ENCODE measurements around the gene CFAP77.

The CFAP77 gene

GRCh38 chr9:132583584-132584304 lies 173.7 kb downstream of the CFAP77 start:
- Histone ChIP-seq H3K4me3 (ENCODE audit: low read depth in 1 of 2, low read length in 2 of 2) (no peak overlapping the region), H3K4me1 (ENCODE audit: control insufficient read depth in 1 of 2, insufficient read depth in 2 of 2, low read length in 2 of 2) (peaks cover 0 to 3% of the 10 kb centered on the region in 2 donors), H3K9ac (ENCODE audit: low read depth in 1 of 2, low read length in 2 of 2) (no peak overlapping the region), H3K27me3 (ENCODE audit: control insufficient read depth in 1 of 2, insufficient read depth in 2 of 2, low read length in 2 of 2) (peaks cover 87 to 90% of the 10 kb centered on the region in 2 donors), H3K9me3 (ENCODE audit: control insufficient read depth in 1 of 2, low read length in 2 of 2) (no peaks in the 10 kb centered on the region), H3K36me3 (ENCODE audit: control insufficient read depth in 1 of 2, insufficient read depth in 2 of 2, low read length in 2 of 2) (no peaks in the 10 kb centered on the region), H3K27ac (ENCODE audit: low read depth, low read length) (no peak overlapping the region)

DNA sequence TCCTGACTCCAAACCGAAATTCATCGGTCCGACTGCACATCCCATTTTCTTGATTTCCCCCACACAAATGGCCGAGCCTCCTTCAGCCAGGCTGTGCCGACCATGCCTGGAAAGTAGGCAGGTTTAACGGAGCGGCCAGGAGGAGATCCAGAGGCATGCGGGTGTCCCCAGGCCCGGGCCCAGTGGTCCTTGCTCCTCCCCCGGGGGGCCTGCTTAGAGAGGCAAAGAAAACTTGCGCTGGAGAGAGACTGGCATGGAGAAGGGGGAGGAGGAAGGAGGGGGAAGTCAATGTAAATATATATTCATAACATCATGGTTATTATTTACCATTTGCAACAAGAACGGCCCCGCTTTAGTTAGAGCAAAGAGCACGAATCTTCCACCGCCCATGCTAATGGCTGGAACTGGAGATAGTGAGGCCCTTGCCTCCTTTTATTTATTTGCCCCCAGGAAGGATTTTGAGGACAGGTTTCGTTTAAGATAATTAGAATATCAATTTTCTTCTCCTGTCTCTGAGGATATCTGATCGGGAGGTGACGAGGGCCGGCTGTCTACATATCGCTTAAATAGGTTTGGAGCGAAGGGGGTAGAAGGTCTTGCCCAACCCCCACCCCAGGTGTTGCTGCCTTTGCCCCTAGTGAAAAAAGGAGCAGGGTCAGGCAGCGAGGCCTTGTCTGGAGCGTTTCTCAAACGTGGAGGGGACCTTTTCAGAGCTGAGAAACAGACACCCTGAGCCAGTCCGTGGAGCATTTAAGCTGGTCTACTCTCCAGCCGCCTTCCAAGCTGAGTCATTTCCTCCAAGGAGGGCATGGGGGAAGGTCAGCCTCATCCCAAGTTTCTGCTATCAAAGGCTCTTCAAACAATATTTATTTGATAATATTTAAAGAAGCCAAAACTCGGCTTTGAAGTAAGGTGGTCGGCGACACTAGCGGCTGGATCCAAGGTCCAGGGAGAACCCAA lies 174.9 kb downstream of the CFAP77 start:
- peaks cover 84 to 90% of the 10 kb centered on the region in 2 donors for H3K27me3 ChIP-seq (ENCODE audit: control insufficient read depth in 1 of 2, insufficient read depth in 2 of 2, low read length in 2 of 2)
- H3K27ac ChIP-seq (ENCODE audit: low read depth, low read length): no peak overlapping the region
- H3K4me1 ChIP-seq (ENCODE audit: control insufficient read depth in 1 of 2, insufficient read depth in 2 of 2, low read length in 2 of 2): peaks cover 0 to 3% of the 10 kb centered on the region in 2 donors
- H3K36me3 ChIP-seq (ENCODE audit: control insufficient read depth in 1 of 2, insufficient read depth in 2 of 2, low read length in 2 of 2): no peaks in the 10 kb centered on the region
- no peaks in the 10 kb centered on the region for H3K9me3 ChIP-seq (ENCODE audit: control insufficient read depth in 1 of 2, low read length in 2 of 2)
- H3K4me3 ChIP-seq (ENCODE audit: low read depth in 1 of 2, low read length in 2 of 2): no peak overlapping the region
- no peak overlapping the region for H3K9ac ChIP-seq (ENCODE audit: low read depth in 1 of 2, low read length in 2 of 2)

- no peak overlapping the region for H3K9ac ChIP-seq (ENCODE audit: low read depth in 1 of 2, low read length in 2 of 2)
- H3K9me3 ChIP-seq (ENCODE audit: control insufficient read depth in 1 of 2, low read length in 2 of 2): no peaks in the 10 kb centered on the region
- no peaks in the 10 kb centered on the region for H3K36me3 ChIP-seq (ENCODE audit: control insufficient read depth in 1 of 2, insufficient read depth in 2 of 2, low read length in 2 of 2)
- H3K4me1 ChIP-seq (ENCODE audit: control insufficient read depth in 1 of 2, insufficient read depth in 2 of 2, low read length in 2 of 2): peaks cover 0 to 3% of the 10 kb centered on the region in 2 donors
- no peak overlapping the region for H3K27ac ChIP-seq (ENCODE audit: low read depth, low read length)
- peaks cover 79 to 85% of the 10 kb centered on the region in 2 donors for H3K27me3 ChIP-seq (ENCODE audit: control insufficient read depth in 1 of 2, insufficient read depth in 2 of 2, low read length in 2 of 2)
- no peak overlapping the region for H3K4me3 ChIP-seq (ENCODE audit: low read depth in 1 of 2, low read length in 2 of 2)
Observed at GRCh38 chr9:132585954-132586829, 176.2 kb downstream of the CFAP77 start.

GRCh38 chr9:132586830-132587591 lies 177.0 kb downstream of the CFAP77 start:
- H3K36me3 ChIP-seq (ENCODE audit: control insufficient read depth in 1 of 2, insufficient read depth in 2 of 2, low read length in 2 of 2): no peaks in the 10 kb centered on the region
- H3K27me3 ChIP-seq (ENCODE audit: control insufficient read depth in 1 of 2, insufficient read depth in 2 of 2, low read length in 2 of 2): peaks cover 78 to 84% of the 10 kb centered on the region in 2 donors

GRCh38 chr9:132587592-132587955 lies 177.6 kb downstream of the CFAP77 start:
- Histone ChIP-seq H3K27me3 (ENCODE audit: control insufficient read depth in 1 of 2, insufficient read depth in 2 of 2, low read length in 2 of 2) (peaks cover 78 to 84% of the 10 kb centered on the region in 2 donors), H3K27ac (ENCODE audit: low read depth, low read length) (no peak overlapping the region), H3K36me3 (ENCODE audit: control insufficient read depth in 1 of 2, insufficient read depth in 2 of 2, low read length in 2 of 2) (no peaks in the 10 kb centered on the region), H3K4me3 (ENCODE audit: low read depth in 1 of 2, low read length in 2 of 2) (no peak overlapping the region), H3K9me3 (ENCODE audit: control insufficient read depth in 1 of 2, low read length in 2 of 2) (no peaks in the 10 kb centered on the region), H3K9ac (ENCODE audit: low read depth in 1 of 2, low read length in 2 of 2) (no peak overlapping the region), H3K4me1 (ENCODE audit: control insufficient read depth in 1 of 2, insufficient read depth in 2 of 2, low read length in 2 of 2) (no peaks in the 10 kb centered on the region)

More at GRCh38 chr9:132586830-132587591, 177.0 kb downstream of the CFAP77 start:
- no peaks in the 10 kb centered on the region for H3K9me3 ChIP-seq (ENCODE audit: control insufficient read depth in 1 of 2, low read length in 2 of 2)
- H3K4me1 ChIP-seq (ENCODE audit: control insufficient read depth in 1 of 2, insufficient read depth in 2 of 2, low read length in 2 of 2): no peaks in the 10 kb centered on the region
- H3K9ac ChIP-seq (ENCODE audit: low read depth in 1 of 2, low read length in 2 of 2): no peak overlapping the region
- no peak overlapping the region for H3K4me3 ChIP-seq (ENCODE audit: low read depth in 1 of 2, low read length in 2 of 2)
- H3K27ac ChIP-seq (ENCODE audit: low read depth, low read length): no peak overlapping the region

- H3K36me3 ChIP-seq (ENCODE audit: control insufficient read depth in 1 of 2, insufficient read depth in 2 of 2, low read length in 2 of 2): no peaks in the 10 kb centered on the region
- H3K27me3 ChIP-seq (ENCODE audit: control insufficient read depth in 1 of 2, insufficient read depth in 2 of 2, low read length in 2 of 2): peaks cover 73 to 80% of the 10 kb centered on the region in 2 donors
- no peaks in the 10 kb centered on the region for H3K9me3 ChIP-seq (ENCODE audit: control insufficient read depth in 1 of 2, low read length in 2 of 2)
- no peak overlapping the region for H3K4me3 ChIP-seq (ENCODE audit: low read depth in 1 of 2, low read length in 2 of 2)
- H3K9ac ChIP-seq (ENCODE audit: low read depth in 1 of 2, low read length in 2 of 2): no peak overlapping the region
- no peaks in the 10 kb centered on the region for H3K4me1 ChIP-seq (ENCODE audit: control insufficient read depth in 1 of 2, insufficient read depth in 2 of 2, low read length in 2 of 2)
- H3K27ac ChIP-seq (ENCODE audit: low read depth, low read length): no peak overlapping the region
Observed at GRCh38 chr9:132588098-132588497, 178.1 kb downstream of the CFAP77 start.

- no peak overlapping the region for H3K27ac ChIP-seq (ENCODE audit: low read depth, low read length)
- no peaks in the 10 kb centered on the region for H3K9me3 ChIP-seq (ENCODE audit: control insufficient read depth in 1 of 2, low read length in 2 of 2)
- no peak overlapping the region for H3K4me3 ChIP-seq (ENCODE audit: low read depth in 1 of 2, low read length in 2 of 2)
- peaks cover 68 to 74% of the 10 kb centered on the region in 2 donors for H3K27me3 ChIP-seq (ENCODE audit: control insufficient read depth in 1 of 2, insufficient read depth in 2 of 2, low read length in 2 of 2)
- H3K9ac ChIP-seq (ENCODE audit: low read depth in 1 of 2, low read length in 2 of 2): no peak overlapping the region
- no peaks in the 10 kb centered on the region for H3K4me1 ChIP-seq (ENCODE audit: control insufficient read depth in 1 of 2, insufficient read depth in 2 of 2, low read length in 2 of 2)
- peaks cover 0 to 4% of the 10 kb centered on the region in 2 donors for H3K36me3 ChIP-seq (ENCODE audit: control insufficient read depth in 1 of 2, insufficient read depth in 2 of 2, low read length in 2 of 2)
Observed at GRCh38 chr9:132588501-132589147, 178.6 kb downstream of the CFAP77 start.

DNA sequence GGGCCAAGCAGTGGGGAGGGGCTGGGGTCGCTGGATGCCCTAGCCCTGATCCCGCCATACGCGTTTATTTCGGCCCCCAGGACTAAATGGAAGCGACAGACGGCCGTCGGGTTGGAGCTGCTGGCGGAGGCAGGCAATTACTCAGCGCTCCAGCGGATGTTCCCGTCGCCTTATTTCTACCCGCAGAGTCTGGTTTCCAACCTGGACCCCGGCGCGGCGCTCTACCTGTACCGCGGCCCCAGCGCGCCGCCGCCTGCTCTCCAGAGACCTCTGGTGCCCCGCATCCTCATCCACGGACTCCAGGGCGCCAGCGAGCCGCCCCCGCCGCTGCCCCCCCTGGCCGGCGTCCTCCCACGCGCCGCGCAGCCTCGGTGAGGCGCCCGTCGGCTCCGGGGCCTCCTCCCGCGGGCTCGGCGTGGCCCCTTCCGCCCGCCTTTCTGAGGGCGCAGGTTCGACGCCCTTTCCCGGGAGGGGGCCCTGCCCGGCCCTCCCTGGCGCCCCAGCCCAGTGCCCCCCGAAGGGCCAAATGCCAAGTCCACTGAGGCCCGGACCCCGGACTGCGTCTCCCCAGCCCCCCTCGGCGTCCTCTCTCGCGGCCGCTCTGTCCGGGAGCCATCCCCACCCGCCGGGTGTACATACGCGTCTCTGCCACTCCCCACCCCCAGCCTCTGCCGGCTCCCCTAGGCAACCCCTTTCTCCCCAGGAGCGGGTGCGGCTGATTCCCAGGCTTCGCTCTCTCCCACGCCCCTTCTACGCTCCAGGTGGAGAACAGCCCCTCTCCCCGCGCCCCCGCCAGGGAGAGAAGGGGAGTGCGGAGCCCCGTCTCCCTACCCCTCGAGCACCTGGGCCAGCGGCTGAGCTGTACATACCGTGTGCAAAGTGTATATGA lies 179.4 kb downstream of the CFAP77 start:
- H3K9ac ChIP-seq (ENCODE audit: low read depth in 1 of 2, low read length in 2 of 2): no peak overlapping the region
- no peaks in the 10 kb centered on the region for H3K4me1 ChIP-seq (ENCODE audit: control insufficient read depth in 1 of 2, insufficient read depth in 2 of 2, low read length in 2 of 2)
- H3K9me3 ChIP-seq (ENCODE audit: control insufficient read depth in 1 of 2, low read length in 2 of 2): no peaks in the 10 kb centered on the region
- H3K36me3 ChIP-seq (ENCODE audit: control insufficient read depth in 1 of 2, insufficient read depth in 2 of 2, low read length in 2 of 2): peaks cover 0 to 7% of the 10 kb centered on the region in 2 donors
- peaks cover 62 to 67% of the 10 kb centered on the region in 2 donors for H3K27me3 ChIP-seq (ENCODE audit: control insufficient read depth in 1 of 2, insufficient read depth in 2 of 2, low read length in 2 of 2)
- H3K4me3 ChIP-seq (ENCODE audit: low read depth in 1 of 2, low read length in 2 of 2): no peak overlapping the region
- H3K27ac ChIP-seq (ENCODE audit: low read depth, low read length): no peak overlapping the region
